ENCODE data around the gene PALLD.

The PALLD gene

GRCh38 chr4:168628251-168628650 lies 131.4 kb downstream of the PALLD start:
- no peak for DNase-seq

- no peak for DNase-seq
Observed at GRCh38 chr4:168629566-168629965, 132.7 kb downstream of the PALLD start.

- DNase-seq: no peak
Observed at GRCh38 chr4:168630445-168631187, 133.8 kb downstream of the PALLD start.

GRCh38 chr4:168631241-168632162 lies 134.7 kb downstream of the PALLD start:
- no peak for DNase-seq

- DNase-seq: no peak
Observed at GRCh38 chr4:168632301-168632725, 135.5 kb downstream of the PALLD start.

GRCh38 chr4:168633064-168633463 lies 136.2 kb downstream of the PALLD start:
- no peak for DNase-seq

- no peak for DNase-seq
Observed at GRCh38 chr4:168633496-168633895, 136.6 kb downstream of the PALLD start.

- DNase-seq: peak; percentile 16
Observed at GRCh38 chr4:168634276-168634802, 137.5 kb downstream of the PALLD start.

- no peak for DNase-seq
Observed at GRCh38 chr4:168636040-168636439, 139.2 kb downstream of the PALLD start.

GRCh38 chr4:168636506-168637196 lies 139.8 kb downstream of the PALLD start:
- DNase-seq: no peak

- DNase-seq: no peak
Observed at GRCh38 chr4:168637872-168638756, 141.3 kb downstream of the PALLD start.

- DNase-seq: no peak
Observed at GRCh38 chr4:168639914-168640313, 143.1 kb downstream of the PALLD start.

- no peak for DNase-seq
Observed at GRCh38 chr4:168641811-168642140, 144.9 kb downstream of the PALLD start.

GRCh38 chr4:168642591-168642990 lies 145.7 kb downstream of the PALLD start:
- DNase-seq: no peak

GRCh38 chr4:168643111-168643795 lies 146.4 kb downstream of the PALLD start:
- DNase-seq: no peak

- DNase-seq: no peak
Observed at GRCh38 chr4:168643796-168644159, 146.9 kb downstream of the PALLD start.

- no peak for DNase-seq
Observed at GRCh38 chr4:168646001-168646768, 149.3 kb downstream of the PALLD start.

GRCh38 chr4:168647646-168648375 lies 151.0 kb downstream of the PALLD start:
- no peak for DNase-seq

GRCh38 chr4:168648494-168648893 lies 151.6 kb downstream of the PALLD start:
- no peak for DNase-seq

GRCh38 chr4:168648929-168649328 lies 152.1 kb downstream of the PALLD start:
- no peak for DNase-seq
